Neutrophil (primary cell): ENCODE data around the gene LRRC8D.

Experiments used
- H3K27ac ChIP-seq: fragments of 200-600 bp; sonication (generic); 2 replicates; pipeline ENCODE4 v1.5.1; 2016; ENCODE audit warnings: mild to moderate bottlenecking, moderate library complexity
- H3K27me3 ChIP-seq: fragments of 200-600 bp; sonication (generic); 2 replicates; pipeline ENCODE4 v1.6.0; 2016; ENCODE audit warnings: mild to moderate bottlenecking
- H3K36me3 ChIP-seq: fragments of 200-600 bp; sonication (generic); 2 replicates; pipeline ENCODE4 v1.5.1; 2017
- H3K4me1 ChIP-seq, 2 experiments: fragments of 200-600 bp in 1 of 2; sonication (generic) in 1 of 2; 1 replicate in 1 of 2; 2 replicates in 1 of 2; pipeline versions ENCODE4 v1.5.1 to v1.6.1; 2013 to 2016; ENCODE audit warnings: low read depth in 1 of 2, low read length in 1 of 2, mild to moderate bottlenecking in 1 of 2, moderate library complexity in 1 of 2; ENCODE audit not compliant: control insufficient read depth in 1 of 2, insufficient read depth in 1 of 2
- H3K4me3 ChIP-seq, 2 experiments: fragments of 200-600 bp in 1 of 2; sonication (generic) in 1 of 2; 1 replicate in 1 of 2; 2 replicates in 1 of 2; pipeline ENCODE4 v1.5.1; 2013 to 2016; ENCODE audit warnings: low read depth in 1 of 2, low read length in 1 of 2, mild to moderate bottlenecking in 1 of 2, moderate library complexity in 1 of 2
- H3K9me3 ChIP-seq: fragments of 200-600 bp; sonication (generic); 2 replicates; pipeline ENCODE4 v1.5.1; 2016
- TF ChIP-seq, protein P1 (sequence below): fragments of 200-600 bp; sonication (generic); IDR thresholded peaks from 2 replicates; pipeline ENCODE4 v1.5.1; 2016; ENCODE audit warnings: antibody characterized with exemption

The LRRC8D gene

GRCh38 chr1:89907727-89908212, 86.9 kb downstream of the LRRC8D start:
- Histone ChIP-seq H3K27me3 (no peaks in the 10 kb centered on the region), H3K36me3 (no peaks in the 10 kb centered on the region), H3K9me3 (no peaks in the 10 kb centered on the region), H3K4me1 (peaks cover 46 to 52% of the 10 kb centered on the region in 2 experiments), H3K4me3 (no peak overlapping the region), H3K27ac (peak overlapping the region; percentile 55)
- TF ChIP-seq, protein P1, sequence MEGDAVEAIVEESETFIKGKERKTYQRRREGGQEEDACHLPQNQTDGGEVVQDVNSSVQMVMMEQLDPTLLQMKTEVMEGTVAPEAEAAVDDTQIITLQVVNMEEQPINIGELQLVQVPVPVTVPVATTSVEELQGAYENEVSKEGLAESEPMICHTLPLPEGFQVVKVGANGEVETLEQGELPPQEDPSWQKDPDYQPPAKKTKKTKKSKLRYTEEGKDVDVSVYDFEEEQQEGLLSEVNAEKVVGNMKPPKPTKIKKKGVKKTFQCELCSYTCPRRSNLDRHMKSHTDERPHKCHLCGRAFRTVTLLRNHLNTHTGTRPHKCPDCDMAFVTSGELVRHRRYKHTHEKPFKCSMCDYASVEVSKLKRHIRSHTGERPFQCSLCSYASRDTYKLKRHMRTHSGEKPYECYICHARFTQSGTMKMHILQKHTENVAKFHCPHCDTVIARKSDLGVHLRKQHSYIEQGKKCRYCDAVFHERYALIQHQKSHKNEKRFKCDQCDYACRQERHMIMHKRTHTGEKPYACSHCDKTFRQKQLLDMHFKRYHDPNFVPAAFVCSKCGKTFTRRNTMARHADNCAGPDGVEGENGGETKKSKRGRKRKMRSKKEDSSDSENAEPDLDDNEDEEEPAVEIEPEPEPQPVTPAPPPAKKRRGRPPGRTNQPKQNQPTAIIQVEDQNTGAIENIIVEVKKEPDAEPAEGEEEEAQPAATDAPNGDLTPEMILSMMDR, result no peak

- Histone ChIP-seq H3K27ac (peak overlapping the region; percentile 64), H3K9me3 (no peaks in the 10 kb centered on the region), H3K4me1 (peaks cover 41 to 47% of the 10 kb centered on the region in 2 experiments), H3K4me3 (no peak overlapping the region), H3K36me3 (no peaks in the 10 kb centered on the region), H3K27me3 (no peaks in the 10 kb centered on the region)
- TF ChIP-seq, protein P1, result no peak
Measured at GRCh38 chr1:89908273-89908671, 87.4 kb downstream of the LRRC8D start.

- Histone ChIP-seq H3K4me3 (no peak overlapping the region), H3K27ac (peak overlapping the region; percentile 64), H3K36me3 (no peaks in the 10 kb centered on the region), H3K9me3 (no peaks in the 10 kb centered on the region), H3K4me1 (peaks cover 35 to 41% of the 10 kb centered on the region in 2 experiments), H3K27me3 (no peaks in the 10 kb centered on the region)
- TF ChIP-seq, protein P1, result no peak
Measured at GRCh38 chr1:89908672-89909436, 88.0 kb downstream of the LRRC8D start.

DNA sequence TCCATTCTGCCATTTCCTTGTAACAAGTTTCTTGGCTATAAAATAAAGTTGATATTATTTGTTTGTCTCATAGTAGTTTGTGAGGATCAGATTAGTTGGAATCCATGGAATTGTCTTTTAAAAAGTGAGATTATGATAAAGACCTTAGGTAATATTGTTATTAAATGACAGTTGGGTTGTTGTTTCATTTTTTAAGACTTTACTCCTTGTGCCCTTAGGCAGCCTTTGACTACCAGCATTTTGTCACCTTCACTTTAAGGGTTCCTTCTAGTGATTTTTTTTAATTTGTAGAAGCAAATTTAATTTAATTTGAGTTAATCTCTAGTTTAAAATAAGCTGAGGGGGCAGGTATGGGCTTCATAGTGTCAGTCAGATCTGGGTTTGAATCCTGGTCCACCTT, 89.4 kb downstream of the LRRC8D start:
- peaks cover 23 to 31% of the 10 kb centered on the region in 2 experiments for H3K4me1 ChIP-seq
- H3K36me3 ChIP-seq, result no peaks in the 10 kb centered on the region
- H3K27ac ChIP-seq, result no peak overlapping the region
- no peaks in the 10 kb centered on the region for H3K27me3 ChIP-seq
- TF ChIP-seq, protein P1, result no peak
- H3K4me3 ChIP-seq, result no peak overlapping the region
- H3K9me3 ChIP-seq, result no peaks in the 10 kb centered on the region

GRCh38 chr1:89910780-89911179, 89.9 kb downstream of the LRRC8D start:
- no peaks in the 10 kb centered on the region for H3K27me3 ChIP-seq
- no peaks in the 10 kb centered on the region for H3K36me3 ChIP-seq
- no peak overlapping the region for H3K4me3 ChIP-seq
- H3K4me1 ChIP-seq, result peaks cover 23 to 31% of the 10 kb centered on the region in 2 experiments
- no peak overlapping the region for H3K27ac ChIP-seq
- no peaks in the 10 kb centered on the region for H3K9me3 ChIP-seq
- TF ChIP-seq, protein P1, result no peak
